ENCODE data around the gene MRRF.
A peak's percentile ranks its signal among the peaks of the same experiment; 100 is the strongest.
"Not testable (repeated sequence)": the region's sequence is repeated elsewhere in the genome, so short reads cannot be mapped to it uniquely, and the experiment has no call there.

Gene MRRF

GRCh38 chr9:122363131-122363530 is 98.4 kb downstream of the MRRF start:
- not testable (repeated sequence) for DNase-seq

- DNase-seq = no peak
These were observed 99.6 kb downstream of the MRRF start for GRCh38 chr9:122364117-122364782.

- DNase-seq = no peak
These were observed 100.1 kb downstream of the MRRF start for GRCh38 chr9:122364783-122365150.

- DNase-seq = no peak
These were observed 101.5 kb downstream of the MRRF start for GRCh38 chr9:122366074-122366660.

GRCh38 chr9:122367065-122367464 is 102.4 kb downstream of the MRRF start:
- DNase-seq = no peak

- DNase-seq = no peak
These were observed 103.2 kb downstream of the MRRF start for GRCh38 chr9:122367774-122368460.

- no peak for DNase-seq
These were observed 104.0 kb downstream of the MRRF start for GRCh38 chr9:122368642-122369041.

- peak; percentile 14 for DNase-seq
These were observed 105.6 kb downstream of the MRRF start for GRCh38 chr9:122370303-122370702.

GRCh38 chr9:122370869-122371755 is 106.4 kb downstream of the MRRF start, which contains the start of gene PTGS1:
Gene PTGS1 (plus strand): TSS chr9:122371024. CDS start chr9:122371085, 61 bp downstream.
- DNase-seq = peak; percentile 63

GRCh38 chr9:122371846-122372245 is 107.2 kb downstream of the MRRF start:
- no peak for DNase-seq

- no peak for DNase-seq
These were observed 108.5 kb downstream of the MRRF start for GRCh38 chr9:122372856-122373845.

- peak; percentile 13 for DNase-seq
These were observed 110.3 kb downstream of the MRRF start for GRCh38 chr9:122374885-122375420.

- DNase-seq = no peak
These were observed 112.1 kb downstream of the MRRF start for GRCh38 chr9:122376796-122377195.

- no peak for DNase-seq
These were observed 112.8 kb downstream of the MRRF start for GRCh38 chr9:122377241-122378164.

- DNase-seq = no peak
These were observed 113.6 kb downstream of the MRRF start for GRCh38 chr9:122378236-122378635.

- peak; percentile 52 for DNase-seq
These were observed 114.7 kb downstream of the MRRF start for GRCh38 chr9:122379340-122379739.

- no peak for DNase-seq
These were observed 115.6 kb downstream of the MRRF start for GRCh38 chr9:122380293-122380692.
